ENCODE data around the gene TIMM44.
"Not testable (repeated sequence)": the region's sequence is repeated elsewhere in the genome, so short reads cannot be mapped to it uniquely, and the experiment has no call there.

Gene TIMM44

GRCh38 chr19:7976461-7976860 is 33.0 kb upstream of the TIMM44 start:
- no peak for DNase-seq

- no peak for DNase-seq
These were observed 31.6 kb upstream of the TIMM44 start for GRCh38 chr19:7975037-7975436.

GRCh38 chr19:7973883-7974282 is 30.4 kb upstream of the TIMM44 start:
- DNase-seq = no peak

GRCh38 chr19:7971553-7972520 is 28.4 kb upstream of the TIMM44 start:
- DNase-seq = no peak

DNA sequence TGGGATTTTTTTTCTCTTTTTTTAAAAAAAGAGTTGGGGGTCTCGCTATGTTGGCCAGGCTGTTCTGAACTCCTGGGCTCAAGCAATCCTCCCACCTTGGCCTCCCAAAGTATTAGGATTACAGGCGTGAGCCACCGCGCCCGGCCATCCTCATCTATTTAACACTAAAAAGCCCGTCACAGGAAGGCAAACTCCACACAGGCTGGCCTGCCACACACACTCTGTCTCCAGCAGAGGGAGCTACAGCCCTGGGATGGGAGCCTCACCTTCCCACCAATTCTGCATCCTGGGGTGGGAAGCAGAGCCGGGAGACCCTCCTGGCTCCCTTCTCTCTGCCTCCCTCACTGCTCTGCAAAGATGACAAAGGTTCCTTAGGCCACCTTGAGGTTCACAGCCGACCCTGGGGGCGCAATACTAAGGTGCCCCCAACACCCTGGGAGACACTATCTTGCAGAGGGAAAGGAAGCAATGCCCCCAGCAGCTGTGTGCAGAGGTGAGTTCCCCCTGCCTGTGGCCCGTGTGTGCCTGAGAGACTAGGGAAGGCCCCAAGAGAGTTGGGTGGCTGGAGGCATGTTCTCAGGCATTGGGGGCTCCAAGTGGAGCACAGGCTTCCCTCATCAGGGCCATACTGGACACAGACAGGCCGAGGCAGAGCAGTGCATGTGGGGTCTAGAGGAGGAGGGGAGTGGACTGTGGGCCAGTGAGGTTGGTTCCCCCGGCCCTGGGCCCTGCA is 27.4 kb upstream of the TIMM44 start:
- peak; percentile 36 for DNase-seq

- DNase-seq = no peak
These were observed 26.1 kb upstream of the TIMM44 start for GRCh38 chr19:7969555-7969939.

- DNase-seq = no peak
These were observed 25.5 kb upstream of the TIMM44 start for GRCh38 chr19:7968796-7969554.

DNA sequence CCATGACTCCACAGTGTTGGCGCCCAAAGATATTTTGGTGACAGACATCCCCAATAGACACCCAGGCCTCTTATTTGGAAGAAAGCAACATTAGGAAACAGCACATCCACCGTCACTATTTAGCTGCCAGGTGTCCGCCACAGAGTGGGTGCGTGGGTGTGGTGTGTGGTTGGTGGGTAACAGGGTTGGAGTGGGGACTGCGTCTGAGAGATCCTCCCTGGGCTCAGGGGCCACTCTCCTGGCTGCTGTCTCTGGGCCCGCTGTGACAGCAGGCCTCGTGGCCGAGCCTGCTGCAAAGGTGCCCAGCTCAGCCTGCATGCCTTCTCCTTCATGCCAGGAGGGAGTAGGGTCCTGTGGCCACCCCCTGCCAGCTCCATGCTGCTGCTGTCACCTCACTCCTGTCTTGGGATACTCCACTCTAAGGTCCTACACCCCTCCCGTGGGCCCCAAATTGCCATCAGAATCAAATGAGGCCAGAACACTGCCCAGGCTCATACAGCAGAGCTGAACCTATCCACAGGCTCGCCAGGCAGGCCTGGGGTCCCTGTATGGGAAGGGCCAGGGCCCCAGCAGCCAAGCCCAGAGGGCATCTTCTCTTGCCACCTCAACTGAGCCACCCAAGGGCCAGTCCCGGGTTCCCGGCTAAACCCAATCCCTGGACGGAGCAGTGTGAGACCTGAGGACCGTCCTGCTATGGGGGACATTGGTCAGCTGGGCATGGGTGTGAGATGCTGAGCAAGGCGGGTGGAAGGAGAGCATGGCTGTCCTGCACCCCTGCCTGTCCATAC is 24.7 kb upstream of the TIMM44 start:
- DNase-seq = no peak

DNA sequence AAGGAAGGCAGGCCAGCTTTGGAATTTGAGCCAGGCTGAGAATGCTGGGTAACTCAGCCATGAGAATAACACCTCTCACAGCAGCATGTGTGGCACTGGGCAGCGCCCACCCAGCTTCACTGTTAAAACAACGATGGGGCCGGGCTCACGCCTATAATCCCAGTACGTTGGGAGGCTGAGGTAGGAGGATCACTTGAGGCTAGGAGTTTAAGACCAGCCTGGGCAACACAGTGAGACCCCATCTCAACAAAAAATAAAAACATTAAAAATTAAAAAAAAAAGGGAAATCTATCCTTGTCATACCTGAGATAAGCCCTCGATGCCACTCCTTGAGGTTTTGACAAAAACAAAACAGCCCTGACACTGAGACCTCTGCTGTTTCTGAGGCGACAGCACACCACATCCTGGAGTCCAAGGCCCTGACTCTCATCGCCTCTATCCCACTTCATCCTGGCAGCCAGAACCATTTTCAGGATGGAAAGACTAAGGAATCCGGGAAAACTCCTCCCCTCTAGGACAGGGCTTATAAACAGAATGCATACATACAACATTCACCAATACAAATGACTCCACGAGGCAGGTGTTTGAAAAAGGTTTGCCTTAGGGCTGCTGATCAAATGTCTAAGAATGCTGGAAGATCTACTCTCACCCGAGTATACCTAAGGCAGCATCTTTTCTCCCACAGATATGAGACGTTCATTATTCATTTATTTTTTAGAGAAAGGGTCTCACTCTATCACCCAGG is 22.6 kb upstream of the TIMM44 start:
- no peak for DNase-seq

GRCh38 chr19:7965259-7965841 is 21.9 kb upstream of the TIMM44 start:
- DNase-seq = no peak

- DNase-seq = no peak
These were observed 20.1 kb upstream of the TIMM44 start for GRCh38 chr19:7963566-7963965.

- DNase-seq = no peak
These were observed 19.3 kb upstream of the TIMM44 start for GRCh38 chr19:7962644-7963268.

GRCh38 chr19:7961920-7962626 is 18.6 kb upstream of the TIMM44 start:
- no peak for DNase-seq

GRCh38 chr19:7961082-7961481 is 17.6 kb upstream of the TIMM44 start:
- not testable (repeated sequence) for DNase-seq

DNA sequence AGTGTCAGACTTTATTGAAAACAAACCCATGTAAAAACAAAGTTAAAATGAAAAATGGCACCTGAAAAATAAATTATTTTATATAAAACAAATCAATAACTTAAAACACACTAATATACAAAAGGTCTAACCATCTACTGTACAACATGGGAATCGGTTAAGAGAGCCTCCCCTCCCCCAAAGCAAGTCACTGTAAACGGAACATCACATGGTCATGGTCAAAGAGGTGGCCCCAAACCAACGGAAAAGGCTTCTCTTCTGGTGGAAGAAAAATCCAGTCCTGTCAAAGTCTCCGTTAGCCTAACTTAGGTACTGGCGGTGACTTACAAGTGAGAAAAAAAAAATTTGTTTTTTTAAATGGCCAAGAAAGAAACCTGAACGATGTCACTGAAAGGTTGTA is 15.7 kb upstream of the TIMM44 start:
- DNase-seq = no peak

- DNase-seq = no peak
These were observed 12.2 kb upstream of the TIMM44 start for GRCh38 chr19:7955696-7956095.

- no peak for DNase-seq
These were observed 10.1 kb upstream of the TIMM44 start for GRCh38 chr19:7953576-7953975.

DNA sequence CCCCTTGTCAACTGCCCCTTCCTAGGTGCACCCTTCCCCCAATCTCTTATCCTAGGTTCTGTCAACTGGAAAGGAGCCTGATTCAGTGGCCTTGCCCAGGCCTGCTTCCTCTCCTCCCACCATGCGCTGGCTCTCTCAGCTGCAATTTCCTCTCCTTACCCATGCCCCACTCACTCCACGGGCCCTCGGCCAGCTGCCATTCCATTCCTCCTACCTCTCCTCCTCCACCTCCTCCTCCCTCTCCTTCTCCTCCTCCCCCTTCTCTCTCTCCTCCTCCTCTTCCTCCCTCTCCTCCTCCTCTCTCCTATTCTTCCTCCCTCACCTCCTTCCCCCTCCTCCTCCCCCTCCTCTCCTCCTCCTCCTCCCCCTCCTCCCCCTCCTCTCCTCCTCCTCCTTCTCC is 9.6 kb upstream of the TIMM44 start:
- peak; percentile 40 for DNase-seq

- no peak for DNase-seq
These were observed 4.5 kb upstream of the TIMM44 start for GRCh38 chr19:7947939-7948338.

DNA sequence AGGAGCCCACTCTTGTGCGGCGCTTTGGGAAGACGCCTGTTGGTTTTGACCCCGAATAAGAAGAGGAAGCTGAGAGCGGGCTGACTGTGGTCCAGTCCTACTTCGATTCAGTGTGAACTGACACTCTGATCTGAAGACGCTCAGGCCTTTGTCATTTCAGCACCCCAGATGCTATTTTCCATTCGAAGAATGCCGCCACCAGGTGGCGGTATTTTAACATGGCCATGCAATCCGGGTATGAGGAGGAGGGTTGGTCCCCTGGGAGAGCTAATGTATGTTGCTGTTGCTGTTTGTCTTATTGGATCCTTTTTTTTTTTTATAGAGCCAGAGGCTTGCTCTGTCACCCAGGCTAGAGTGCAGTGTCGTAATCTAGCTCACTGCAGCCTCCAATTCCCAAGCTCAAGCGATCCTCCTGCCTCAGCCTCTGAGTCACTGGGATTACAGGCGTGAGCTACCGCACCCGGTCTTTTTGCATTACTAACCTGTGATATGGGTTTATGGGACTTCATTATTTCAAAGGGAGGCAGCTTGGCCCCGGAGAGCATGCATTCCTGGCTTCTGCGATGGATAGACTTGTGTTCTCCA is 803 bp upstream of the TIMM44 start:
- peak; percentile 93 for DNase-seq

Data from fibroblast of skin of right biceps (primary cell).